K562 (cell line): ENCODE data around the gene C5orf22. TPM values are rescaled to one million over a fixed set of nuclear protein-coding genes. Genes with fewer than 3 reads are reported as not detected.

Experiments used
- ATAC-seq: fragments of 200-7000 bp; cut with Tn5 transposase; 3 replicates; pipeline ENCODE4 v1.9.1; 2020; ENCODE audit warnings: moderate library complexity
- BruUV-seq: library from RNA; stranded (reverse); fragments of 400-500 nt; replicated peaks from 2 replicates; lab custom pipeline; 2021; lab: Mats Ljungman, UMichigan
- CTCF ChIA-PET: fragments of 300-600 bp; formaldehyde crosslinking; extraction: SDS; loops from one replicate; lab custom pipeline; 2021; ENCODE audit warnings: low intra/inter-chr PET ratio; lab: Yijun Ruan, JAX
- POLR2A ChIA-PET: fragments of 300-600, 350-650 bp; sonication (Branson Sonifier 250); formaldehyde crosslinking; extraction: SDS; loops from one replicate; lab custom pipeline; 2021; ENCODE audit warnings: antibody characterized with exemption, inconsistent platforms; lab: Yijun Ruan, JAX
- DNase-seq, 4 experiments: peaks; one replicate each; pipeline versions ENCODE4 v3.0.0 to v3.0.0-alpha.2; 2011 to 2018; ENCODE audit warnings: low spot score in 3 of 4, mixed read lengths in 3 of 4; ENCODE audit errors: extremely low read depth in 1 of 4
- FAIRE-seq: peaks from 2 replicates; lab custom pipeline; 2011; peaks lifted over from hg19 to GRCh38; lab: Jason Lieb, UNC
- H2AFZ ChIP-seq: 2 replicates; pipeline ENCODE4 v1.6.0; 2011; ENCODE audit warnings: low read depth, low read length, control low read depth, inconsistent platforms
- H3K27ac ChIP-seq: fragments of 200-600 bp; 3 replicates; pipeline ENCODE4 v1.8.0; 2011; ENCODE audit warnings: low read depth, mild to moderate bottlenecking, control low read depth, inconsistent platforms, low read length, moderate library complexity, mixed read lengths; ENCODE audit errors: extremely low read depth
- H3K27me3 ChIP-seq, 2 experiments: fragments of 300-600 bp in 1 of 2; 2 replicates in 1 of 2; 3 replicates in 1 of 2; pipeline versions ENCODE4 v1.6.0 to v1.8.0; 2011; ENCODE audit warnings: inconsistent platforms in 2 of 2, low read length in 2 of 2, mild to moderate bottlenecking in 1 of 2, mixed read lengths in 1 of 2, moderate library complexity in 1 of 2; ENCODE audit not compliant: control insufficient read depth in 2 of 2, insufficient read depth in 2 of 2
- H3K36me3 ChIP-seq: fragments of 300-600 bp; 3 replicates; pipeline ENCODE4 v1.8.0; 2011; ENCODE audit warnings: mild to moderate bottlenecking, low read length, inconsistent platforms; ENCODE audit not compliant: control insufficient read depth, insufficient read depth
- H3K4me1 ChIP-seq, 2 experiments: fragments of 200-600 bp in 1 of 2; replicated peaks in 1 of 2; 2 replicates in 1 of 2; 3 replicates in 1 of 2; pipeline versions ENCODE4 v1.5.1 to v1.8.0; 2011; ENCODE audit warnings: inconsistent platforms in 2 of 2, low read length in 2 of 2, mild to moderate bottlenecking in 1 of 2, mixed read lengths in 1 of 2, moderate library complexity in 1 of 2; ENCODE audit not compliant: control insufficient read depth in 2 of 2, insufficient read depth in 2 of 2
- H3K4me2 ChIP-seq: 2 replicates; pipeline ENCODE4 v1.6.1; 2011; ENCODE audit warnings: low read length, control low read depth, inconsistent platforms, mixed read lengths; ENCODE audit not compliant: insufficient read depth
- H3K4me3 ChIP-seq: fragments of 200-600 bp; sonication (generic), shearing (Covaris generic); 2 replicates; pipeline ENCODE4 v1.5.1; 2016; ENCODE audit warnings: control low read depth, inconsistent platforms
- H3K79me2 ChIP-seq: fragments of 200-600 bp; 3 replicates; pipeline ENCODE4 v1.8.0; 2011; ENCODE audit warnings: low read length, inconsistent platforms; ENCODE audit not compliant: control insufficient read depth, insufficient read depth
- H3K9ac ChIP-seq, 2 experiments: 2 replicates each; pipeline versions ENCODE4 v1.6.0 to v1.6.1; 2011; ENCODE audit warnings: low read depth in 2 of 2, low read length in 2 of 2, control low read depth in 1 of 2, inconsistent platforms in 1 of 2, mild to moderate bottlenecking in 1 of 2, mixed read lengths in 1 of 2; ENCODE audit not compliant: insufficient read depth in 1 of 2
- H3K9me1 ChIP-seq: one replicate; pipeline ENCODE4 v1.6.0; 2011; ENCODE audit warnings: inconsistent platforms, mild to moderate bottlenecking, low read length, moderate library complexity; ENCODE audit not compliant: control insufficient read depth, insufficient read depth
- H3K9me3 ChIP-seq: replicated peaks from 2 replicates; pipeline ENCODE4 v1.5.1; 2011; ENCODE audit warnings: low read depth, low read length, inconsistent platforms; ENCODE audit not compliant: control insufficient read depth, insufficient read depth
- H4K20me1 ChIP-seq: replicated peaks from 2 replicates; pipeline ENCODE4 v1.6.1; 2011; ENCODE audit warnings: low read length, inconsistent platforms, mixed read lengths; ENCODE audit not compliant: control insufficient read depth, insufficient read depth
- BRF2 ChIP-seq: IDR thresholded peaks from 3 replicates; pipeline ENCODE4 v1.6.1; 2011; ENCODE audit warnings: borderline replicate concordance, mild to moderate bottlenecking; ENCODE audit not compliant: insufficient read length, insufficient read depth
- CTBP1 ChIP-seq: fragments of 450-650 bp; IDR thresholded peaks from 2 replicates; pipeline ENCODE4 v1.6.1; 2016; ENCODE audit warnings: borderline replicate concordance
- GTF2B ChIP-seq: IDR thresholded peaks from 2 replicates; pipeline ENCODE4 v1.6.1; 2011; ENCODE audit not compliant: insufficient read length; ENCODE audit errors: extremely low read depth
- HSF4 ChIP-seq: fragments of 250-450 bp; sonication (Bioruptor Pico); IDR thresholded peaks from 2 replicates; pipeline ENCODE4 v2.1.2; 2022; ENCODE audit warnings: mild to moderate bottlenecking, moderate library complexity, borderline replicate concordance
- ILK ChIP-seq: fragments of 450-650 bp; IDR thresholded peaks from 2 replicates; pipeline ENCODE4 v1.6.1; 2016; ENCODE audit warnings: missing genetic modification characterization, low read depth, mild to moderate bottlenecking, missing compliant biosample characterization, moderate library complexity, borderline replicate concordance
- MAFF ChIP-seq: IDR thresholded peaks from 2 replicates; pipeline ENCODE4 v1.6.1; 2012; ENCODE audit warnings: low read length, improper control_type of control experiment
- MBD2 ChIP-seq: sonication (generic); IDR thresholded peaks from 2 replicates; pipeline ENCODE4 v1.6.1; 2016; ENCODE audit warnings: low read depth, borderline replicate concordance
- MEF2A ChIP-seq: IDR thresholded peaks from 2 replicates; pipeline ENCODE4 v1.6.1; 2011; ENCODE audit warnings: low read depth, mild to moderate bottlenecking, low read length, moderate library complexity; ENCODE audit not compliant: control insufficient read depth
- NFIC ChIP-seq: fragments of 450-650 bp; IDR thresholded peaks from 2 replicates; pipeline ENCODE4 v1.6.1; 2017; ENCODE audit warnings: mild to moderate bottlenecking, inconsistent platforms
- NFYB ChIP-seq: IDR thresholded peaks from 2 replicates; pipeline ENCODE4 v1.6.1; 2011; ENCODE audit warnings: mild to moderate bottlenecking, moderate library complexity; ENCODE audit not compliant: insufficient read length; ENCODE audit errors: extremely low read depth
- PHF21A ChIP-seq: fragments of 450-650 bp; IDR thresholded peaks from 2 replicates; pipeline ENCODE4 v1.6.1; 2017; ENCODE audit warnings: low read depth, borderline replicate concordance
- SNIP1 ChIP-seq: fragments of 450-650 bp; IDR thresholded peaks from 2 replicates; pipeline ENCODE4 v1.7.1; 2017; ENCODE audit warnings: low read depth, mild to moderate bottlenecking
- SNRNP70 ChIP-seq: fragments of 200-400 bp; formaldehyde crosslinking; optimal IDR thresholded peaks from 2 replicates; pipeline ENCODE3; 2017; ENCODE audit warnings: low read depth, low read length
- TAF15 ChIP-seq: fragments of 200-400 bp; formaldehyde crosslinking; IDR thresholded peaks from 2 replicates; pipeline ENCODE4 v1.6.1; 2017; ENCODE audit warnings: mild to moderate bottlenecking, low read depth, low read length, moderate library complexity
- ZBED1 ChIP-seq: IDR thresholded peaks from 2 replicates; pipeline ENCODE4 v1.6.1; 2014
- ZNF24 ChIP-seq: fragments of 450-650 bp; IDR thresholded peaks from 2 replicates; pipeline ENCODE4 v1.6.1; 2016
- WGBS: fragments of 100-300 bp; shearing (Covaris generic); methylation state at CpG from one replicate; pipeline ENCODE4 v1.1.6; 2016; ENCODE audit warnings: low coverage, mixed read lengths; ENCODE audit not compliant: insufficient coverage; ENCODE audit errors: missing lambda C conversion rate; 5-methylcytosine and 5-hydroxymethylcytosine counted together
- in situ Hi-C: fragments of 300-500 bp; cut with MboI; formaldehyde crosslinking; loops from 4 replicates; pipeline ENCODE4 v1.15.0; 2018; ENCODE audit warnings: inconsistent platforms, mixed read lengths
- intact Hi-C: fragments of 100-400 bp; cut with micrococcal nuclease; formaldehyde crosslinking; loops from 2 replicates; pipeline ENCODE4 v1.14.2; 2022
- polyA plus RNA-seq, 8 experiments: library from polyadenylated mRNA; depleted of rRNA in 4 of 8; stranded (reverse) in 5 of 8; unstranded in 3 of 8; fragments of >200 nt; fragmentation: Nextera tagmentation in 2 of 8; fragmentation: Illumina TruSeq in 1 of 8; extraction: Ambion mirVana in 2 of 8; extraction: Trizol in 1 of 8; gene quantifications; 2 replicates each; pipeline versions ENCODE4 v1.2.1 to v1.2.3, GENCODE V29; 2011 to 2014; ENCODE audit warnings: inconsistent platforms in 1 of 8, missing spikeins in 1 of 8
- total RNA-seq, 7 experiments: library from RNA; depleted of rRNA in 6 of 7; stranded (reverse); fragments of >200 nt in 6 of 7; fragmentation: Illumina TruSeq in 2 of 7; extraction: Trizol in 2 of 7; gene quantifications; 2 replicates each; pipeline versions ENCODE4 v1.2.1 to v1.2.3, GENCODE V29; 2011 to 2021; ENCODE audit warnings: low replicate concordance in 1 of 7
- TF ChIP-seq, protein P1 (sequence below): IDR thresholded peaks from 3 replicates; pipeline ENCODE4 v1.6.1; 2011; ENCODE audit warnings: borderline replicate concordance, mild to moderate bottlenecking, moderate library complexity; ENCODE audit not compliant: insufficient read length; ENCODE audit errors: extremely low read depth

The C5orf22 gene
- total and polyA plus RNA-seq, 9 of the 15 experiments (the other 6 are each of a cell fraction or from before 2014, with no cell fraction given): 22.7 to 56.7 (median 39.3) TPM

DNA sequence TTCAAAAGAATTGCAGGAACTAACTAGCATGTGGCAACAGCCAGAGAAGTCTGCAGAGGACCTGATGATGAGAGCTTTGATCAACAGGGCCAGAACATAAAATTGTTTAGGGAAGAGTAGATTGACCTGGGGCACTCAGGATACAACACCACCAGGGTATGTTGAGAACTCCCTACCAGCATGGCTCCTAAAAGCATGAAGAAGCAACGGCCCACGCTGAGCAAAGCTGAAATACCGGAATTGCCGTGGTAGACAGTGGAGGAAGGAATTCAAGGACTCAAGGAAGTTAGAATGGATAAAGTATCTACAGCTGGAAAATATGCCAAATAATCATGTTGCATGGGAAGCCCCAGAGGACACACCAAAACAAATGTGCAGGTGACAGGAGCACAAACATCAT, 31.8 kb upstream of the C5orf22 start:
- intact Hi-C loops (no loop called here), in situ Hi-C loops (no loop called here)
- Histone ChIP-seq H3K9me1 (no peaks in the 10 kb centered on the region), H3K36me3 (peaks cover 98% of the 10 kb centered on the region), H3K4me3 (no peak overlapping the region), H3K27ac (no peak overlapping the region), H3K4me2 (no peak overlapping the region), H3K9me3 (no peaks in the 10 kb centered on the region), H2AFZ (no peak overlapping the region), H3K79me2 (no peaks in the 10 kb centered on the region), H3K9ac (no peak overlapping the region), H4K20me1 (no peaks in the 10 kb centered on the region), H3K27me3 (no peaks in the 10 kb centered on the region), H3K4me1 (no peaks in the 10 kb centered on the region)
- no peak for ATAC-seq
- ChIA-PET CTCF (no interaction called here), POLR2A (no interaction called here)
- no peak for DNase-seq
- 98% methylated on average over 4 of the region's 4 CpGs for WGBS
- FAIRE-seq: no peak
- TF ChIP-seq NFYB: no peak
- no peak for TF ChIP-seq CTBP1
- TF ChIP-seq ILK (tag): no peak
- no peak for TF ChIP-seq GTF2B
- TF ChIP-seq MBD2: no peak
- TF ChIP-seq NFIC: no peak
- TF ChIP-seq SNIP1: no peak
- no peak for TF ChIP-seq MAFF
- TF ChIP-seq BRF2: no peak
- no peak for TF ChIP-seq ZNF24
- TF ChIP-seq SNRNP70: no peak
- no peak for TF ChIP-seq TAF15
- no peak for TF ChIP-seq ZBED1
- TF ChIP-seq MEF2A: no peak
- TF ChIP-seq, protein P1, sequence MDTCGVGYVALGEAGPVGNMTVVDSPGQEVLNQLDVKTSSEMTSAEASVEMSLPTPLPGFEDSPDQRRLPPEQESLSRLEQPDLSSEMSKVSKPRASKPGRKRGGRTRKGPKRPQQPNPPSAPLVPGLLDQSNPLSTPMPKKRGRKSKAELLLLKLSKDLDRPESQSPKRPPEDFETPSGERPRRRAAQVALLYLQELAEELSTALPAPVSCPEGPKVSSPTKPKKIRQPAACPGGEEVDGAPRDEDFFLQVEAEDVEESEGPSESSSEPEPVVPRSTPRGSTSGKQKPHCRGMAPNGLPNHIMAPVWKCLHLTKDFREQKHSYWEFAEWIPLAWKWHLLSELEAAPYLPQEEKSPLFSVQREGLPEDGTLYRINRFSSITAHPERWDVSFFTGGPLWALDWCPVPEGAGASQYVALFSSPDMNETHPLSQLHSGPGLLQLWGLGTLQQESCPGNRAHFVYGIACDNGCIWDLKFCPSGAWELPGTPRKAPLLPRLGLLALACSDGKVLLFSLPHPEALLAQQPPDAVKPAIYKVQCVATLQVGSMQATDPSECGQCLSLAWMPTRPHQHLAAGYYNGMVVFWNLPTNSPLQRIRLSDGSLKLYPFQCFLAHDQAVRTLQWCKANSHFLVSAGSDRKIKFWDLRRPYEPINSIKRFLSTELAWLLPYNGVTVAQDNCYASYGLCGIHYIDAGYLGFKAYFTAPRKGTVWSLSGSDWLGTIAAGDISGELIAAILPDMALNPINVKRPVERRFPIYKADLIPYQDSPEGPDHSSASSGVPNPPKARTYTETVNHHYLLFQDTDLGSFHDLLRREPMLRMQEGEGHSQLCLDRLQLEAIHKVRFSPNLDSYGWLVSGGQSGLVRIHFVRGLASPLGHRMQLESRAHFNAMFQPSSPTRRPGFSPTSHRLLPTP: no peak
- TF ChIP-seq HSF4 (CRISPR knock-in tag): no peak
- TF ChIP-seq PHF21A: no peak
- BruUV-seq: no TSS peak
